C1 segment of cervical spinal cord (tissue), 14 donors: ENCODE data around the gene TRABD2B.
A peak's percentile ranks its signal among the peaks of the same experiment; 100 is the strongest.

Experiments used
- DNase-seq, 14 donors: peaks; one replicate each; lab custom pipeline; 2025; lab: John Stamatoyannopoulos, UW

TRABD2B gene

DNA sequence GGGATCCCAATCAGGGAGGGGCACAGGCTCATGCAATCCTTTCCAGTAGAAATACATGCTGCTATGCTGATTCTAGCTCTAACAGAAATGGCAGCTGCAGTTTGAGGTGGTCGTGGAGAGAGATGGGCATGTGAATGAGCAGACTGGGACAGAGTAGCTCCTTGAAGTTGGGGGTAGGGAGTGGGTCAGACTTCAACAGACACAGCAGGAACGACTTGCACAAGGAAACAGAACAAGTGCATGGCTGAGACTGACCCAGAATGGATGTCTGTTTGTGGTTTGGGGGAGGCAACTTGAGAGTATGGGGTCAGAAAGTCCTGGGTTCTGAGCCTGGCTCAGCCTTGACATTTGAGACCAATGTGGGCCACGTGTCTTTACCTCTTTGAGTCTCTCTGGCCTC, 25.1 kb upstream of the TRABD2B start:
- DNase-seq = no peak

DNA sequence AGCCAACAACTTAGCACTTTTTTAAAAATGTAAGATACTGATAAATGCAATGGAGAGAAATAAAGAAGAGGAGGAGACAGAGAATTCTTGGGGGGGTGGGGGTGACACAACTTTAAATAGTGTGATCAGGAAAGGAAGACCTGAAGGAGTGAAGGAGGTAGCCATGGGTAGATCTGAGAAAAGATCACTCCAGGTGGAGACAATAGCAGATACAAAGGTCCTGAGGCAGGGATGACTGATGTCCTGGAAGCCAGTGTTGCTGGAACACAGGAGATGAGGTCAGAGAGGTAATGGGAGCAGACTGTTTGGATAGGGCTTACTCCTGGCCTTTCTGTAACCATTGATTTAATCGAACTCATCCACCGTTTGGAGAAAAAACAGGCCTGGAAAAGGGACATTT, 24.6 kb upstream of the TRABD2B start:
- DNase-seq = no peak

DNA sequence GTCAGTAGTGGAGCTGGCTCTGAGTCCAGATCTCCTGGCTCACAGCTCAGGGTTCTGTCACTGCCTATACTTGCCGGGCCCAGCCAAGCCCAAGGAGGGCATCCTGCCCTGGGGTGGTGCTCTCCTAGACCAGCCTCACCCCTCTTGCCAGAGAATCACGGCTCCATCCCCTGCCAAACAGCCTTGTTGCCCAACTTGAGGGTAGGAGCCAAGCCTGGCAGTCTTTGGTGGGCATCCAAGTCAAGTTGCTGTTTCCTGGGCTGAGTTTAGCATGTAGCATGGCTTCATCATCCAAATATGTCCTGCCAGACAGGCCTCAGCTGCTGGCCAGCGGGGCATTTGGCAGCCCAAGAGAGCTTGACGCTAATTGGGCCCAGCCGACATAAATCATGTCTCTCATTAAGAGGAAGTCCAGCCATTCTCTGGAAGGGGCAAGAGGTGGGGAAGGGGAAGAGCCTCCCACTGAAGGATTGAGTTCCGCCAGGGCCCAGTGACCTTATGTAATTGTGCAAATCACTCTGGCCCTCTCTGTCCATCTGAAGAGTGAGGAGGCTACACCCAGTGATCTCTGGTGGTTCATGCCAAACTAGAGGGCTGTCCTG, 22.6 kb upstream of the TRABD2B start:
- peak in 9 of 14 donors; percentile 12 to 78 (median 36) for DNase-seq

DNA sequence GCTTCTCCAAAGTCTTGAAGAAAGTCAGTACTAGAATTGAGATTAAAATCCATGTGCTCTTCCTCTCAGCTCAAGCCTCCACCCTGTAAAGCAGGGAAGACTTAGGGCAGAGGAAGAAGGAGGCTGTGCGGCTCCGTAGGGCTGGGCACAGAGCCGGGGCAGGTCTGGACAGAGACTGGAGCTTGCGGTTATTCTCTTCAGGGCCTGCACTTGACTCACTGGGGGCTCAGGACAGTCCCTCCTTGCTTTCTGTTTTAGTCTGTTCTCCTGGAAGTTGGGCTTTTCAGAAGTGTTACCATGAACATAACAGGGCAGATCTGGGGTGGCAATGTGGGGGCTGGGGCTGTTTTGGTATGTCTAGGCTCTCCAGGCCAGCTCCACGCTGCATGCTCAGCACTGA, 21.6 kb upstream of the TRABD2B start:
- DNase-seq = no peak

DNA sequence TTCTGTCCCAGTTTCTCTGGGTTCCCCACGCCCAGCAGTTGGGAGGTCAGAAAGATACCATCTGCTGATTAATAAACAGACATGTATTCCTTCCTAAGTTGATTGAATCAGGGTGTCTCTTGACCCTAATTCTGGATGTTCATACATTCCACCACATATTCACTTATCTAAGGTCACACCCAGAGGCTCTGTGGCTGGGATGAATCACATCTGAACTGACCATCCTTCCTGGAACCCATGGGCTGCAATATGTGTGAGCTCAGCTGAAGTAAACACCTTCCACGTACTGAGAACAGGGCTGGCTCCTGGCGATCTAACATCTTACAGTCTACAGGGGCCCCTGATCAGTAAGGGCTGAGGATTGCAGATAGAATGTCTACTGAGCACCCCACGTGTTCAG, 20.5 kb upstream of the TRABD2B start:
- no peak for DNase-seq

DNA sequence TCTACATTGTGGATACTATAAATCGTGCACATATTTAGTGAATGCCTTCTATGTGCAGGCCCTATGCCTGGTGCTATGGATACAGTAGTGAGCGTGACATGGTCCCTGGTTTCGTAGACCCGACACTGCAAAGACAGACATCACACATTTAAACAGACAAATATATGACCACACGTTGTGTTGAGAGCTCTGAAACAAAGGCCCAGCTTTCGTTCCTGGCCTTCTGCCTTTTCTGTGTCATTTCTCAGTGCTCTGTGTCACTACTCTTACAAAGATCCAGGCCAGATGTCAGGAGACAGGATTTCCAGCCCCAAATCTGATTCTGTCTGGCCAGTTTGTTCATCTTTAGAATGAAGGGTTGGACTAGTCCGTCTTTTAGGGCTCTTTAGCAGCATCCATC, 19.3 kb upstream of the TRABD2B start:
- no peak for DNase-seq

DNA sequence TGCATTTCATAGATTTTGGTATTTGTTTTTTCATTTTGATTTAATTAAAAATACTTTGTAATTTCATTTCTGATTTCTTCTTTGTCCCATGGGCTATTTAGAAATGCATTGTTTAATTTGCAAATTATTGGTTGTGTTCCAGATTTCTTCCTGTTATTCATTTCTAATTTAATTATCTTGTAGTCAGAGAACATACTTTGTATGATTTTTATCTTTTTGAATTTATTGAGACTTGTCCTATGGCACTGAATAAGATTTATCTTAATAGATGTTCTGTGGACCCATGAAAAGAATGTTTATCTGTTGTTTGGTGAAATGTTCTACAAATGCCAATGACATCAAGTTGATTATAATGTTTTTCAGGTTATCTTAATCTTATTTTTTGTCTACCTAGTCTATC, 16.1 kb upstream of the TRABD2B start:
- no peak for DNase-seq

DNA sequence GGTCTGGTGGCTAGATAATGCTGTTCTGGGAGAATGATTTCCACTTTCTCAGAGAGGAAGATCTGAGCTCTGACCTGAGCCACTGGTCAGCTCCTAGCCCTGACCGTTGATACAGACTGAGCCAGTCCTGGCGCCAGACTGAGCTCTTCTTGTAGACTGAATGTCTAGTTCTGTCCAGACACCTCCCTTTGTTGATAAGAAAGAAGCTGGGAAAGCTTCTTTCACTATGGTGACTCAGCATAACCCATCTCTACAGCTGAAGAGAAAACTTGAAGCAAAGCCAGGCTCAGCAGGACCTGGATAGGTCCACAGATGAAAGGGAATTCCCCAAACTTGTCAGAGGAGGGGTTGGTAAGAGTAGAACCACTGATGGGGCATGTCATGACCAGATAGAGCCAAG, 9.9 kb upstream of the TRABD2B start:
- no peak for DNase-seq

DNA sequence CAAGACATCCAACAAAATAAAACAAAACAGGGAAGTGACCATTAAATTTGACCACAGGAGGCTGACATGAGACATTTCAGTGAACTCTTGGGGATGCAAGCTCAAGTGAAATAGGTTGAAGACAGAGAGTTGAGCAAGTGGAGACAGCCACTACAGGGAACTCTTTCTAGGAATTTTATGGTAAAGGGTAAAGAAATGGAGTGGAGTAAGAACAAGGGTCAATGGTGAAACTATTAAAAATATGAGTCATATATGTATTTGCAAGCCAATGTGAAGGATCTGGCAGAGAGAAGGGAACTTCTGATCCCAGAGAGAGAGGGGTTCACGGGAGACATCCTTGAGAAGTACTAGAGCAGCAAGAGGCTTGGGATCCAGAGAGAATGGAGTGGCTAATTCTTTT, 9.1 kb upstream of the TRABD2B start:
- DNase-seq = no peak

DNA sequence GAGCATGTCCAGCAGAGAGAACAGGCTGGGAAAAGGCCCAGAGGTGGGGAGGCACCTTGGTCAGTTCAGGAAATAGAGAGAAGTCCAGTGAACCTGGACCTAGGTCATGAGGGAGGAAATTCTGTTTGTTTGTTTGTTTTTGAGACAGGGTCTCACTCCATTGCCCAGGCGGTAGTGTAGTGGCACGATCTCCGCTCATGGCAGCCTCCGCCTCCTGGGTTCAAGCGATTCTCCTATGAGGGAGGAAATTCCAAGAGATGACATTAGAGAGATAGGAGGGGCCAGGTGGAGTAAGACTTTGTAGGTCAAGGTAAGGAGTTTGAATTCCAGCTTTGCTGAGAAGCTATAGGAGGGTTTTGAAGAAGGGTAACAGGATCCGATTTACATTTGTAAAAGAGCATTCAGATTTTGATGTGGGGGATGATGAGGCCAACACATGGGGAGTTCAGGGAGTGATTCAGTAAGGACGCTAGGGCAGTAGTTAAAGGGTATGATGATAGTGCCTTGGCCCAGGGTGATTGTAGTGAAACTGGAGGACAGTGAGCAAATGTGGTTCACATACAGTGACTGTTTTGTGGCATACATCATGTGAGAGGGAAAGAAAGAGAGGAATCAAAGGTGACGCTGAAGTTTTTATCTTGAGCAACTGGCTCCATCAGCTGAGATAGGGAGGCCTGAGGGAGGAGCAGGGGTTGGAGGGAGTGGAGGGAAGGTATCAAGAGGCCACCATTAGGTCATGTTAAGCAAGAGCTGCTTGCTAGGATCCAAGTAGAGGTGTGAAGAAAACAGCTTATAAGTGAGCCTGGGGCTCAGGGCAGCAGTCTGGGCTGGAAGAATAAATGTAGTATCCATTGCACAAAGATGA, 8.3 kb upstream of the TRABD2B start:
- DNase-seq = no peak

DNA sequence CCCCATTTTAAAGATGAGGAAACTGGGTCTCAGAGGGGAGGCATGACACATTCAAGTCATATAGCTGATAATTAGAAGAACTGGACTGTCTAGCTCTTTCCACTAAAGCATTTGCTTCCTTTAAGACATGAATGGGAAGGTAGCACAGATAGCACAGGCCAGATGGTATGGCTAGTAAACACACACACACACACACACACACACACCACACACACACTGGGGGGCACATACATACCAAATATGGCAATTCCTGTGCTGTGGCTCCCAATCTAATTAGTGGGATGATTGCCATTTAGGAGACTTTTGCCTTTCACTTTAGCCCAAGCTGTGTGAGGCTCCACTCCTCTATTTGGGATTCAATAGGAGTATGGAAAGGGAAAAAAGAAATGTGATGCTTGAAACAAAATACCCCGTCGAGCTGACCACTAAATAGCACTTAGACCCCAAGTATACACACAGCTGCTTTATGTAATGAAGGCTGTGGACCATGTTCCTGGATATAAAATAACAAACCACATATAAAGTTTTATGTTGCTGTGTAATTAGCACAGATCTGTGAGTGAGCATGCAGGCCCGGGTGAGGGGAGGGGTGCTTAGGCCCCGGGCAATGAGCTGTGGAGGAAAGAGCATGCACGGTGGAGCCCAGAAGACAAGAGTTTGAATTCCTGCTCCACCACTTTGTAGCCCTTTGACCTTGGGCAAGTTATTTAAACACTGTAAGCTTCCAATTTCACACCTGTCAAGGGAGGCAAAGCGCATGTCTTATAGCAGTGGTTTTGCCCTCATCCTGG, 6.8 kb upstream of the TRABD2B start:
- DNase-seq = no peak

DNA sequence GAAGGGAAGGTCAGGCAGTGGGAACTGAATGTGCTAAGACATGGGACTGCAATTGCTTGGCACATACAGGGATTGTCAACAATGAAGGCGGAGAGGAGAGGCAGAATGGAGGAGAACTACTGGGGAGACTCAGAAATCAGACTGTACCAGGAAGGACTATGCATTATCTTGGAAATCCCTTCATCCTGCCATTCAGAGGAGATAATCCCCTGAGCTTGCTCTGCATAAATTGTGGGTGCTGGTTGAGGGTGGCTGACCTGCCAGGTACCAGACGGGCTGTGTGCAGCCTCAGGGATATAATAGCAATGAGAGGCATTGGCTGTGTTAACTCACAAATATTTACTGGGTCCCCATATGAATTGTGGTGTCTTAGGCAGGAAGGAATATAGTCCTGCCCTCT, 5.0 kb upstream of the TRABD2B start:
- DNase-seq = no peak

DNA sequence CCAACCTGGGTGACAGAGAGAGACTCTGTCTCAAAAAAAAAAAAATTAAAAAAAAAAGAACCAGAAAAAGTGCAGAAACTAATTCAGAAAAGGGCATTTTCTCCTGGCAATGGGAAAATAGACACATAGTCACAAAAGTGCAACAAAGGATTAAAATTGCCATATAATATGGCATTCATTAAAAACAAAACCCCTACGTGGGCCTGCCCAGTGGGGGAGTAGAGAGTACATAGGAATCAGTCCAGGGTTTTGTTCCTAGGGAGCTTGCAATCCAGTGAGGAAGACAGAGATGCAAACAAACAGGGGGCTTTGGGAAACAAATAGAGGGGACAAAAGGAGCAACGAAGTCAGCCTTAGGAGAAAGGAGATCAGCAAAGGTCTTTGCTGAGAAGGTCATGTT, 4.5 kb upstream of the TRABD2B start:
- no peak for DNase-seq

DNA sequence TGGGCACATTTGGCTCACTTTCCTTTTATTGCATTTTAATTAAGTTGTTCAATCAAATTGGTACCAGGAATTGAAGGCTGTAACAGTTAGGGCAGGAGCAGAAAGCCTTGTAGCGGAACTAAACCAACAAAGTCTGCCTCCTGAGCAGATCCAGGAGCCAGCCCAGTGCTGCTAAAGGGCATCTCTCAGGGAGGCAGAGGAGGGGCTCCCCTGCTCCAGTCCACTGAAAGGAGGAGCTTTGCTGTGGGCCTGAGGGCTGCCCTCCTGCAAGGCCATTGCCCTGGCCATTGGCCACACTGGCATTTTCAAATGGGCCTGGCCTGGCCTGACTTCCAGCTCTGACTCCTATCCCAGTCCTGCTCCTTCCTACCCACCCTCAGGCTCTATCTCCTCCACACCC, 3.7 kb upstream of the TRABD2B start:
- no peak for DNase-seq

DNA sequence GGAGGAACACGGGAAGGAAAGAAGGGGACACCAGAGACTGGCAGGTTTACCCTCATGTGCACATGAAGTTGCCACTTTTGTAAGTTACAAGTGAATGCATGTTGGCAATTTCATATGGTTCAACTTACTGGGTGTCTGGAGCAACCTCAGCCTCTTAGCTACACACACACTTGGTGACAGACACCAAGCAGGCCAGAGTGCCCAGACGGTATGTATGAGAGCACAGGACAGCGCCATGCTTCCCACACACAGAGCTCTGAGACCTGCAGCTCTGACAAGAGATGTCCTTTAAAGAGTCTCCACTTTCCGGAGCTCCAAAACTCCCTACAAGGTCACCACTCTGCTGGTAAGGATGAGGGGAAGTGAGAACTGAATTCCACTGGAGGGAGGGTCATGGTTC, 1.9 kb upstream of the TRABD2B start:
- no peak for DNase-seq

DNA sequence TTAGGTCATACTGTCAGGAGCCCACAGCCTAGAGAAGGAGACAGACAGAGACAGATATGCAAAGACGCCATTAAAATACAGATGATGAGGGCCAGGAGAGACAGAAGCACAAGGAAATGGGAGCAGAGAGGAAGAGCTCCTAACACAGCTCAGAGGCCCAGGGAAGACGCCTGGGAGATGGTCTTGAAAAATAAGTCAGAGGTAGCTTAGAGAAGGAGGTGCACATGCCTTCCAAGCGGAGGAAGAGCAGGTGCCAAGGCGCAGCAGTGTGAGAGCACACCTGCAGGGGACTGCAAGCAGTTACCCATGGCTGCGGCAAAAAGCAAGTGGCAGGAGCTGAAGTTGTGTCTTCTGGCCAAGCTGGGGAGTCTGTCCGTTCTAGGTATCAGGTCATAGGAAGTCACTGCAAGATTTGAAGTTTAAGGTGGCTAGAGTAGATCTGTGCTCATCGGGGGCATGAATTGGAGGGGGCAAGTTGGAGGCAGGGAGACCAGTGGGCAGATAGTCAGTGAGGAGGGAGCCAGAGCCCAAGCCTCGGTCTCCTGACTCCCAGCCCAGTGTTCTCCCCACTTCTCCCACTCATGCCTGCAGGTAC, 1.3 kb upstream of the TRABD2B start:
- no peak for DNase-seq

DNA sequence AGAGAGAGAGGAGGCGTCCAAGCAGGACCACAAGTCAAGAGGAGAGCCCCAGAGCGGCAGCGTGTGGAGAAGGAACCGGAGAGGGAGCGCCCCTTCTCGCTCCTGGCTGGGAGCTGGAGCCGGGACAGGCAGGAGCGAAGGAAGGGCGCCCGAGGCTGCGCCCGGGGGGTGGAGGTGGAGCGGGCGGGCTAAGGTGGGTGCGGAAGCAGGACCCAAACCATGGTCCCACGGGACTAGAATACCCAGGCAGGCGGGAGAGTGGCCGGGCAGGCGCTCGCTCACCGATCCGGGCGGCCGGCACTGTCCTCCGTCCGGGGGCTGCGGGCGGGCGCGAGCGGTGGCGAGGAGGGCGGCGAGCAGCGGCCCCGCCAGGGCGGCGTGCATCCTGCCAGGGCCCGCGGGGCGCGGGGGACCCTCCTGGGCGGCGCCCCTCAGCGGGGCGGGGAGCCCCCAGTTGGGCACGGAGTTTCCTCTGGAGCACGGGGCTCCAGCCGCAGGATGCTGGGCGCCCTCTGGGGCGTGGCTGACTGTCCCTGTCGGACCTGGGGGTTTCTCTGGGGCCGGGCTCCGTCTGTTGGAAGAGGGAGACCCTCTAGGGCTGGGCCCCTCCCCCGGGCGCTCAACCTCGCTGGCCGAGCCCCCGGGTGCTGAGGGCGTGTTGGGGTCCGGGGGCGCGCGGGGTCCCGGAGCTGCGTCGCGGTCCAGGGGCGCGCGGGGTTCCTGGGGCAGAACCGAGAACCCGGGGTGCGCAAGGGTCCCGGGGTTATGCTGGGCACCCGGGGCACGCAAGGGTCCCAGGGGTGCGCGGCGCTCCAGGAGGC, 569 bp downstream of the TRABD2B start:
- peak in 1 of 14 donors; percentile 1 for DNase-seq

DNA sequence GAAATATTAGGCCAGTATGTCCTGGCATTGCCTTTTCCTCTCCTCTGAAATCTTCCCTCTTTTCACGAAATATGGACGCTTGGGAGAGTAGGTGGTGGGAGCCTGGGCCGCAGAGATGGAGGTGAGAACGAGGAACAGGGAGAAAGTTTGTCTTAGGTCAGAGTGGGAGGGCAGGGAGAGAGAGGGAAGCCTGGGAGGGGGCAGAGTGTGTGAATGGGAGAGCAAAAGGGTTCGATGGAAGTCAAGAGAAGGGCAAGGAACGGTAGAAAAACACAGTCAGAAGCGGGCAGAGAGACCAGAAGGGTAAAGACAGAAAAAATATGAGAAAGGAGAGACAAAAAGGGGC, 1.2 kb downstream of the TRABD2B start:
- no peak for DNase-seq

DNA sequence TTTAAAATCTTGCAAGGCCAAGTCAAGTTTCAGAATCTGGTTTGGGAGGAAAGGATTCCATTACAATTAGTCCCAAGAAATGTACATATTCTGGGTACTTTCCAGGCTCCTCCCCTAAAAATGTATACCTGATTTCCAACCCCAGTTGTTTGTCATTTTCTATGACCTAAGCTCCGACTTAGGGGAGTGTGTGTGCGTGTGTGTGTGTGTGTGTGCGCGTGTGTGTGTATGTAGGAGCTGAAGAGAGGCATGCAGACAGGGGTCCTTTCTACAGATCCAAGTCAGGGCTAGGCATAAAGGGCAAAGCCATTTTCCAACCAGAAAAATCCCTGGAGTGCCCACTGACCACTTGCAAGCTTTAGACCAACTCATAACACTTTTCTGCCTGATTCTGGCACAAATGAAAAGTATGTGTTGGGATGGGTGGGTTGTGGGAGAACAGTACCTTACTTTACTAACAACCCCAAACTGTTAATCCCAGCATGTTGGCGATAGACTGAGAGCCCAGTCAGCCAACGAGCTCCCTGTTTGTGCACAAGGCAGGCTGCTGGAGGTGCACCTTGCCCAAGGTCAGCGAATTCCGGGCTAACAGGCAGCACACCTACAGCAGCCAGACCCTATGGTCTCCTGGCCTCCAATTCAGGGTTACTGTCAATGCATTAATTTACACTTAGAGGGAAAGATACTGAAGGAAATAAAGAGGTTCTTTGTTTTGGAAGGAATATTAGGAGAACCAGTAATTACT, 1.7 kb downstream of the TRABD2B start:
- DNase-seq = no peak

DNA sequence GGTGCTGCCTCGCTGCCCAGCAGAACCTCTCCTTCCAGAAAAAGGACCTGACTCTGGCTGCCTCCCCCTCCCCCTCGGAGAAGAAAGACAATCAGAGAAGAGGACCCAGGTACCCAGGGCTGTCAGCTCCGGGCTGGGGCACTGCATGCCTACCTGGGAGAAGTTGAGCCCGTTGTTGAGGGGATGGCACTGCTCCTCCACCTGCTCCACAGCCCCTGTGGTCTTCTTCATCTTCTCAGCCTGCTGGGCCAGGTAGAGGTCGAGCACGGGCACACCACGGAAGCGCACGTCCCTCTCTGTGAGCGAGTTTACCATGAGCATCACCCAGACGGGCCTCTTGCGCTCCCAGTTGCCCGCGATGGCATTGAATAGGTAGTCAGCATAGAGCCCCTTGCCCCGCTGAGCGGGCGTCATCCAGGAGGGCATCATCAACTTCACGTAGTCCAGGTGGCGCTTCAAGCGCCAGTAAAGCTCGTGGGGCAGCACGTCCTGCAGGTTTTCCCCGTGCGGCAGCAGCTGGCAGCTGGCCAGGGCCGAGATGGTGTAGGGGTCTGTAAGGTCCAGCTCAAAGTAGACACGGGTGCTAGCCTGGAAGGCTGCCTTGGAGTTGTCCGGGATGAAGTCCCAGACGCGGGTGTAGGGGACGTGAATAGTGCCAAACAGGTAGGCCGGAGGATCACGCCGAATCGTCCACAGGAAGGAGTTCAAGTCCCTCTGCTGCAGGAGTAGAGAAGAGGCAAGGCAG, 3.1 kb downstream of the TRABD2B start:
- DNase-seq = no peak
